Neural cell (in vitro differentiated cells): ENCODE measurements around the gene LRRC3. TPM values are rescaled to one million over a fixed set of nuclear protein-coding genes. Genes with fewer than 3 reads are reported as not detected.

Experiments
- H2AFZ ChIP-seq: fragments of 200-600, 300-800 bp; sonication (generic), shearing (Covaris generic); 2 replicates; pipeline ENCODE4 v1.6.0; 2014; ENCODE audit warnings: low read depth, mild to moderate bottlenecking, antibody characterized with exemption, low read length, moderate library complexity
- H3F3A ChIP-seq: fragments of 200-600 bp; shearing (Covaris generic); 2 replicates; pipeline ENCODE4 v1.6.1; 2016; ENCODE audit warnings: mild to moderate bottlenecking, moderate library complexity, mixed read lengths, antibody characterized with exemption, low read length; ENCODE audit not compliant: insufficient read depth, poor library complexity, severe bottlenecking
- H3K27ac ChIP-seq: fragments of 200-600, 300-800 bp; sonication (generic), shearing (Covaris generic); 2 replicates; pipeline ENCODE4 v1.5.1; 2014; ENCODE audit warnings: mild to moderate bottlenecking, low read length, moderate library complexity
- H3K27me3 ChIP-seq: fragments of 300-800, 200-600 bp; sonication (generic), shearing (Covaris generic); 2 replicates; pipeline ENCODE4 v1.6.0; 2014; ENCODE audit warnings: mild to moderate bottlenecking, low read depth, low read length, moderate library complexity; ENCODE audit not compliant: insufficient read depth
- H3K36me3 ChIP-seq: fragments of 300-800, 200-600 bp; sonication (generic), shearing (Covaris generic); 2 replicates; pipeline ENCODE4 v1.5.1; 2014; ENCODE audit warnings: mild to moderate bottlenecking, antibody characterized with exemption, low read length, moderate library complexity; ENCODE audit not compliant: insufficient read depth
- H3K4me2 ChIP-seq: fragments of 300-800, 200-600 bp; sonication (generic), shearing (Covaris generic); 2 replicates; pipeline ENCODE4 v1.6.0; 2014; ENCODE audit warnings: mild to moderate bottlenecking, low read length
- H3K4me3 ChIP-seq: fragments of 300-800, 200-600 bp; sonication (generic), shearing (Covaris generic); 2 replicates; pipeline ENCODE4 v1.5.1; 2014; ENCODE audit warnings: mild to moderate bottlenecking, low read length, moderate library complexity
- H3K79me2 ChIP-seq: fragments of 200-600 bp; shearing (Covaris generic); replicated peaks from 2 replicates; pipeline ENCODE4 v1.6.0; 2014; ENCODE audit warnings: mild to moderate bottlenecking, low read length, moderate library complexity; ENCODE audit not compliant: insufficient read depth
- H3K9ac ChIP-seq: fragments of 300-800, 200-600 bp; sonication (generic), shearing (Covaris generic); 2 replicates; pipeline ENCODE4 v1.6.1; 2016; ENCODE audit warnings: mild to moderate bottlenecking, low read length, mixed read lengths
- H3K9me2 ChIP-seq: fragments of 200-600 bp; shearing (Covaris generic); 2 replicates; pipeline ENCODE4 v1.6.1; 2016; ENCODE audit warnings: mild to moderate bottlenecking, low read length, mixed read lengths; ENCODE audit not compliant: insufficient read depth
- H3K9me3 ChIP-seq: fragments of 200-600, 300-800 bp; sonication (generic), shearing (Covaris generic); 2 replicates; pipeline ENCODE4 v1.6.1; 2016; ENCODE audit warnings: mild to moderate bottlenecking, mixed run types, low read length, moderate library complexity, mixed read lengths
- H4K20me1 ChIP-seq: fragments of 200-600 bp; shearing (Covaris generic); 2 replicates; pipeline ENCODE4 v1.6.1; 2016; ENCODE audit warnings: mild to moderate bottlenecking, mixed run types; ENCODE audit not compliant: insufficient read depth
- CTCF ChIP-seq: fragments of 450-650 bp; IDR thresholded peaks from 2 replicates; pipeline ENCODE4 v1.5.1; 2014; ENCODE audit warnings: antibody characterized with exemption, mild to moderate bottlenecking, moderate library complexity; ENCODE audit not compliant: poor library complexity, severe bottlenecking
- EP300 ChIP-seq: fragments of 450-650 bp; conservative IDR thresholded peaks from 2 replicates; pipeline ENCODE4 v1.6.1; 2014; ENCODE audit warnings: antibody characterized with exemption, mild to moderate bottlenecking, moderate library complexity; ENCODE audit not compliant: poor library complexity, severe bottlenecking
- EZH2 ChIP-seq: fragments of 200-600, 300-800 bp; shearing (Covaris generic), sonication (generic); IDR thresholded peaks from 2 replicates; pipeline ENCODE4 v1.6.1; 2014; ENCODE audit warnings: antibody characterized with exemption, low read length, borderline replicate concordance, mild to moderate bottlenecking; ENCODE audit not compliant: insufficient read depth, poor library complexity, severe bottlenecking
- MXI1 ChIP-seq: fragments of 450-650 bp; conservative IDR thresholded peaks from 2 replicates; pipeline ENCODE4 v1.6.1; 2014; ENCODE audit warnings: antibody characterized with exemption, mild to moderate bottlenecking; ENCODE audit not compliant: poor library complexity, severe bottlenecking
- POLR2AphosphoS5 ChIP-seq: IDR thresholded peaks from 2 replicates; pipeline ENCODE4 v1.6.1; 2012
- RAD21 ChIP-seq: fragments of 450-650 bp; conservative IDR thresholded peaks from 2 replicates; pipeline ENCODE4 v1.6.1; 2014; ENCODE audit warnings: antibody characterized with exemption, mild to moderate bottlenecking, moderate library complexity
- REST ChIP-seq: IDR thresholded peaks from 2 replicates; pipeline ENCODE4 v1.6.1; 2012; ENCODE audit warnings: borderline replicate concordance
- SMC3 ChIP-seq: fragments of 450-650 bp; conservative IDR thresholded peaks from 2 replicates; pipeline ENCODE4 v1.6.1; 2014; ENCODE audit warnings: antibody characterized with exemption, mild to moderate bottlenecking, moderate library complexity; ENCODE audit not compliant: poor library complexity
- TAF1 ChIP-seq: IDR thresholded peaks from 2 replicates; pipeline ENCODE4 v1.6.1; 2012; ENCODE audit warnings: low read depth
- polyA plus RNA-seq: library from polyadenylated mRNA; depleted of rRNA; stranded (reverse); fragments of >200 nt; gene quantifications from 2 replicates; pipeline ENCODE4 v1.2.3, GENCODE V29; 2014

The LRRC3 gene
- polyA plus RNA-seq, 1 donor from 2014 or later, result 3.8 TPM

GRCh38 chr21:44421901-44422840 lies 33.1 kb upstream of the LRRC3 start:
- H3F3A ChIP-seq, result no peaks in the 10 kb centered on the region
- no peaks in the 10 kb centered on the region for H3K79me2 ChIP-seq
- H3K27me3 ChIP-seq, result no peaks in the 10 kb centered on the region
- H3K9me3 ChIP-seq, result no peaks in the 10 kb centered on the region
- no peaks in the 10 kb centered on the region for H3K36me3 ChIP-seq
- no peaks in the 10 kb centered on the region for H4K20me1 ChIP-seq
- TF ChIP-seq MXI1 (no peak), POLR2AphosphoS5 (no peak), TAF1 (no peak), REST (no peak), EZH2 (no peak), EP300 (no peak), RAD21 (no peak), CTCF (no peak), SMC3 (no peak)
- H2AFZ ChIP-seq, result no peak overlapping the region
- no peak overlapping the region for H3K4me2 ChIP-seq
- H3K27ac ChIP-seq, result no peak overlapping the region
- H3K9me2 ChIP-seq, result no peaks in the 10 kb centered on the region
- no peak overlapping the region for H3K9ac ChIP-seq
- no peak overlapping the region for H3K4me3 ChIP-seq

- Histone ChIP-seq H3K9ac (no peak overlapping the region), H4K20me1 (no peaks in the 10 kb centered on the region), H3K27ac (no peak overlapping the region), H3F3A (no peaks in the 10 kb centered on the region), H2AFZ (no peak overlapping the region), H3K4me2 (no peak overlapping the region), H3K9me2 (no peaks in the 10 kb centered on the region), H3K36me3 (no peaks in the 10 kb centered on the region), H3K79me2 (no peaks in the 10 kb centered on the region), H3K9me3 (no peaks in the 10 kb centered on the region), H3K4me3 (no peak overlapping the region), H3K27me3 (no peaks in the 10 kb centered on the region)
- TF ChIP-seq EZH2 (no peak), SMC3 (no peak), RAD21 (no peak), EP300 (no peak), TAF1 (no peak), REST (no peak)
These were observed 31.9 kb upstream of the LRRC3 start for GRCh38 chr21:44423312-44423821.
